ENCODE data around the gene SGCE. TPM values are rescaled to one million over a fixed set of nuclear protein-coding genes. Genes with fewer than 3 reads are reported as not detected.

SGCE gene
- total and polyA plus RNA-seq, 9 of the 15 experiments (the other 6 are each of a cell fraction or from before 2014, with no cell fraction given): 0.09 to 0.46 (median 0.28) TPM; not detected in 5

- no peak for ATAC-seq
- H3K27me3 ChIP-seq (ENCODE audit: control insufficient read depth in 2 of 2, insufficient read depth in 2 of 2, low read length in 2 of 2): peaks cover 2 to 20% of the 10 kb centered on the region in 2 experiments; a peak in 3 of 5 replicates
- no peak for FAIRE-seq
- H3K4me3 ChIP-seq: no peak overlapping the region
- peaks cover 0 to 4% of the 10 kb centered on the region in 2 experiments; a peak in 2 of 5 replicates for H3K4me1 ChIP-seq (replicated peaks in 1 of 2; ENCODE audit: control insufficient read depth in 2 of 2, insufficient read depth in 2 of 2, low read length in 2 of 2)
- no peak for DNase-seq (ENCODE audit: extremely low read depth in 1 of 4, low spot score in 3 of 4)
- no peaks in the 10 kb centered on the region for H3K9me1 ChIP-seq (ENCODE audit: control insufficient read depth, insufficient read depth, low read length)
- H3K9ac ChIP-seq (ENCODE audit: insufficient read depth in 1 of 2, low read depth in 2 of 2, low read length in 2 of 2): no peak overlapping the region
- H4K20me1 ChIP-seq (replicated peaks; ENCODE audit: control insufficient read depth, insufficient read depth, low read length): no peaks in the 10 kb centered on the region
- ChIA-PET POLR2A (no interaction called here), CTCF (ENCODE audit: low intra/inter-chr PET ratio) (no interaction called here)
- intact Hi-C loops (cut with micrococcal nuclease) (no loop called here), in situ Hi-C loops (cut with MboI) (no loop called here)
- no peak for TF ChIP-seq MTA3 (IDR thresholded peaks at IDR 0.05; ENCODE audit: borderline replicate concordance)
- no peak for TF ChIP-seq ZNF696 (CRISPR knock-in tag; conservative IDR thresholded peaks at IDR 0.05)
- no peak for TF ChIP-seq SIRT6 (IDR thresholded peaks at IDR 0.05; ENCODE audit: low read depth, low read length)
- TF ChIP-seq GTF2A2 (tag; IDR thresholded peaks at IDR 0.05): no peak
- TF ChIP-seq CSDE1 (IDR thresholded peaks at IDR 0.05): no peak
- no peak for TF ChIP-seq USF2 (CRISPR knock-in tag; IDR thresholded peaks at IDR 0.05)
- no peak for TF ChIP-seq MITF (IDR thresholded peaks at IDR 0.05)
- TF ChIP-seq ZBTB2 (IDR thresholded peaks at IDR 0.05): no peak
- TF ChIP-seq E2F4 (CRISPR knock-in tag; IDR thresholded peaks at IDR 0.05; ENCODE audit: low read depth): no peak
- H3K36me3 ChIP-seq (ENCODE audit: control insufficient read depth, insufficient read depth, low read length): no peaks in the 10 kb centered on the region
- H3K4me2 ChIP-seq (ENCODE audit: insufficient read depth, low read length): no peak overlapping the region
- H2AFZ ChIP-seq (ENCODE audit: low read depth, low read length): no peak overlapping the region
- 0% methylated on average over 1 of the region's 1 CpG for WGBS (ENCODE audit: insufficient coverage, low coverage, missing lambda C conversion rate)
- no peaks in the 10 kb centered on the region for H3K79me2 ChIP-seq (ENCODE audit: control insufficient read depth, insufficient read depth, low read length)
- BruUV-seq (replicated peaks): no TSS peak
- no peaks in the 10 kb centered on the region for H3K9me3 ChIP-seq (replicated peaks; ENCODE audit: control insufficient read depth, insufficient read depth, low read depth, low read length)
- H3K27ac ChIP-seq (ENCODE audit: extremely low read depth, low read depth, low read length): no peak overlapping the region
These were observed 6.6 kb upstream of the SGCE start for GRCh38 chr7:94662548-94662947.
